ENCODE measurements around the gene DPP3. TPM values are rescaled to one million over a fixed set of nuclear protein-coding genes. Genes with fewer than 3 reads are reported as not detected.

DPP3 gene
- total and polyA plus RNA-seq, 4 donors = 10.9 to 41.0 (median 27.3) TPM

DNA sequence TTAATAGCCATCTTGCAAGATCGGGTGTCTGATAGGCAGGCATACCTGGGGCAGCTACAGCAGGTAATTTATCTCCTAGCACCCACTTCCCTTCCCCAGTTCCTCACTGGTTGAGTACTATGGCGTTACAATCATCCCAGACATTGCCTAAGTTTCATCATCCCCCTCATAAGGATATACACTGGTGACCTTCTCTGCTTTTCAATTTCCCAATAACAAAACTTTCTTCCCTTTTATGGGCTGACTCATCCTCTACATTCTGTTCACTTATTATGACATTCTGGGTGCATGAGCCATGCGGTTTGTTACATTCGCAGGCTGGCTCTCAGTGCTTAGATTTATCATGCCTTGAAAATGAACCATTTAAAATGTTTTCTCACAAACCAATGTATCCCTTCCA lies 36.6 kb upstream of the DPP3 start:
- TF ChIP-seq EGR1 (IDR thresholded peaks at IDR 0.05; ENCODE audit: low read depth in 2 of 2) (no peak), FOXA1 (IDR thresholded peaks at IDR 0.05) (no peak), RAD21 (IDR thresholded peaks at IDR 0.05) (no peak), HNF4A (conservative IDR thresholded peaks at IDR 0.05) (no peak), TAF1 (conservative IDR thresholded peaks at IDR 0.05) (no peak), NR2F2 (IDR thresholded peaks at IDR 0.05) (no peak), YY1 (IDR thresholded peaks at IDR 0.05) (no peak), HNF4G (IDR thresholded peaks at IDR 0.05) (no peak)
- TF ChIP-seq, protein P1, sequence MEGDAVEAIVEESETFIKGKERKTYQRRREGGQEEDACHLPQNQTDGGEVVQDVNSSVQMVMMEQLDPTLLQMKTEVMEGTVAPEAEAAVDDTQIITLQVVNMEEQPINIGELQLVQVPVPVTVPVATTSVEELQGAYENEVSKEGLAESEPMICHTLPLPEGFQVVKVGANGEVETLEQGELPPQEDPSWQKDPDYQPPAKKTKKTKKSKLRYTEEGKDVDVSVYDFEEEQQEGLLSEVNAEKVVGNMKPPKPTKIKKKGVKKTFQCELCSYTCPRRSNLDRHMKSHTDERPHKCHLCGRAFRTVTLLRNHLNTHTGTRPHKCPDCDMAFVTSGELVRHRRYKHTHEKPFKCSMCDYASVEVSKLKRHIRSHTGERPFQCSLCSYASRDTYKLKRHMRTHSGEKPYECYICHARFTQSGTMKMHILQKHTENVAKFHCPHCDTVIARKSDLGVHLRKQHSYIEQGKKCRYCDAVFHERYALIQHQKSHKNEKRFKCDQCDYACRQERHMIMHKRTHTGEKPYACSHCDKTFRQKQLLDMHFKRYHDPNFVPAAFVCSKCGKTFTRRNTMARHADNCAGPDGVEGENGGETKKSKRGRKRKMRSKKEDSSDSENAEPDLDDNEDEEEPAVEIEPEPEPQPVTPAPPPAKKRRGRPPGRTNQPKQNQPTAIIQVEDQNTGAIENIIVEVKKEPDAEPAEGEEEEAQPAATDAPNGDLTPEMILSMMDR (IDR thresholded peaks at IDR 0.05; ENCODE audit: low read depth, low read length, missing input control) = no peak
- TF ChIP-seq, protein P2, sequence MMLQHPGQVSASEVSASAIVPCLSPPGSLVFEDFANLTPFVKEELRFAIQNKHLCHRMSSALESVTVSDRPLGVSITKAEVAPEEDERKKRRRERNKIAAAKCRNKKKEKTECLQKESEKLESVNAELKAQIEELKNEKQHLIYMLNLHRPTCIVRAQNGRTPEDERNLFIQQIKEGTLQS (IDR thresholded peaks at IDR 0.05) = no peak
- peaks cover 0 to 4% (median 0%) of the 10 kb centered on the region in 4 donors for H3K9me3 ChIP-seq (ENCODE audit: control insufficient read depth in 4 of 4, low read length in 3 of 4)
- no peak overlapping the region for H3K27ac ChIP-seq (ENCODE audit: low read depth in 1 of 2, low read length in 2 of 2)
- DNase-seq (ENCODE audit: low spot score) = no peak
- H3K4me3 ChIP-seq (ENCODE audit: low read depth in 1 of 3, low read length in 3 of 3) = no peak overlapping the region
- no peaks in the 10 kb centered on the region for H3K4me1 ChIP-seq (ENCODE audit: control insufficient read depth in 4 of 4, insufficient read depth in 4 of 4, low read length in 3 of 4)
- WGBS = 77% methylated on average over 4 of the region's 4 CpGs
- no peaks in the 10 kb centered on the region for H3K36me3 ChIP-seq (ENCODE audit: control insufficient read depth in 4 of 4, insufficient read depth in 3 of 4, low read depth in 1 of 4, low read length in 3 of 4)
- peaks cover 0 to 3% (median 0%) of the 10 kb centered on the region in 4 donors for H3K27me3 ChIP-seq (ENCODE audit: control insufficient read depth in 4 of 4, insufficient read depth in 4 of 4, low read length in 3 of 4)
- no peak overlapping the region for H3K9ac ChIP-seq (ENCODE audit: low read depth in 1 of 2, low read length in 2 of 2)

DNA sequence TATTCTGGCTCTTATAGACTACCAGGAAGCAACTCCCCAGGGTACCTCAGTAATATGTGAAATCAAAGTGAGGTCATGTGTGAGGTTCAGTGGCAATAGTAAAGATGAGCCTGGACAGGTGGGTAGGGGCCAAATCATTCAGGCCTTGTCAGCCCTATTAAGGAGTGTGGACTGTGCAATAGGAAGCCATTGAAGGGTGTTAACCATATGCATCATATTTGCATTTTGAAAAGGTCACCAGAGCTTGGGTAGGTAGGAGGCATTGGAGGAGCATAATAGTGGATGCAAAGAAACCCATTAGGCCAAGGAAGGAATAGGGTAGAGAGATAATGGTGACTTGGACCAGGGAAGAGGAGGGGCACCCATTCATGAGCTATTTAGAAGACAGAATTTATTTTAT lies 33.2 kb upstream of the DPP3 start:
- Histone ChIP-seq H3K9ac (ENCODE audit: low read depth in 1 of 2, low read length in 2 of 2) (no peak overlapping the region), H3K36me3 (ENCODE audit: control insufficient read depth in 4 of 4, insufficient read depth in 3 of 4, low read depth in 1 of 4, low read length in 3 of 4) (no peaks in the 10 kb centered on the region), H3K4me3 (ENCODE audit: low read depth in 1 of 3, low read length in 3 of 3) (no peak overlapping the region), H3K9me3 (ENCODE audit: control insufficient read depth in 4 of 4, low read length in 3 of 4) (peaks cover 0 to 4% (median 0%) of the 10 kb centered on the region in 4 donors), H3K27ac (ENCODE audit: low read depth in 1 of 2, low read length in 2 of 2) (no peak overlapping the region), H3K27me3 (ENCODE audit: control insufficient read depth in 4 of 4, insufficient read depth in 4 of 4, low read length in 3 of 4) (peaks cover 0 to 3% (median 0%) of the 10 kb centered on the region in 4 donors), H3K4me1 (ENCODE audit: control insufficient read depth in 4 of 4, insufficient read depth in 4 of 4, low read length in 3 of 4) (no peaks in the 10 kb centered on the region)
- TF ChIP-seq JUND (IDR thresholded peaks at IDR 0.05) = no peak
- TF ChIP-seq, protein P3, sequence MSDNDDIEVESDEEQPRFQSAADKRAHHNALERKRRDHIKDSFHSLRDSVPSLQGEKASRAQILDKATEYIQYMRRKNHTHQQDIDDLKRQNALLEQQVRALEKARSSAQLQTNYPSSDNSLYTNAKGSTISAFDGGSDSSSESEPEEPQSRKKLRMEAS (IDR thresholded peaks at IDR 0.05) = no peak
- no peak for TF ChIP-seq TAF1 (conservative IDR thresholded peaks at IDR 0.05)
- no peak for TF ChIP-seq HNF4G (IDR thresholded peaks at IDR 0.05)
- TF ChIP-seq YY1 (IDR thresholded peaks at IDR 0.05) = no peak
- TF ChIP-seq FOXA1 (IDR thresholded peaks at IDR 0.05) = no peak
- no peak for DNase-seq (ENCODE audit: low spot score)

DNA sequence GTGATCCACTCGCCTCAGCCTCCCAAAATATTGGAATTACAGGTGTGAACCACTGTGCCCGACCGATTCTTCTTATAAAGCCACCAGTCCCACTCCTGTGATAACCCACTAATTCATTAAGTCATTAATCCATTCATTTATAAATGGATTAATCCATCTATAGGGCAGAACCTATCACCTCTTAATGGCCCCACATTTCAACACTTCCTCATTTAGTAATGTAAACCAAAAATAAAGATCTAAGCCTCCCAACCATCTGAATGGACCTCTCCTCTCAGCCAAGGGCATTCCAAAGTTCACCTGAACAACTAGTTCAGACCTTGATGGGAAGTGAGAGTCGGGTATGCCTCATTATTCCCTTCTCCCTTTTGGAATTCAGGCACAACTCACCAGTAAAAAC lies 31.7 kb upstream of the DPP3 start:
- no peak overlapping the region for H3K9ac ChIP-seq (ENCODE audit: low read depth in 1 of 2, low read length in 2 of 2)
- no peak overlapping the region for H3K27ac ChIP-seq (ENCODE audit: low read depth in 1 of 2, low read length in 2 of 2)
- DNase-seq (ENCODE audit: low spot score) = no peak
- peaks cover 0 to 2% (median 0%) of the 10 kb centered on the region in 4 donors for H3K27me3 ChIP-seq (ENCODE audit: control insufficient read depth in 4 of 4, insufficient read depth in 4 of 4, low read length in 3 of 4)
- H3K4me3 ChIP-seq (ENCODE audit: low read depth in 1 of 3, low read length in 3 of 3) = no peak overlapping the region
- WGBS = 73% methylated on average over 4 of the region's 4 CpGs
- no peaks in the 10 kb centered on the region for H3K9me3 ChIP-seq (ENCODE audit: control insufficient read depth in 4 of 4, low read length in 3 of 4)
- no peak for TF ChIP-seq GABPA (IDR thresholded peaks at IDR 0.05 in 1 of 2, conservative IDR thresholded peaks at IDR 0.05 in 1 of 2)
- no peak for TF ChIP-seq SP1 (IDR thresholded peaks at IDR 0.05)
- TF ChIP-seq, protein P2 (IDR thresholded peaks at IDR 0.05) = no peak
- TF ChIP-seq JUND (IDR thresholded peaks at IDR 0.05) = no peak
- no peak for TF ChIP-seq EGR1 (IDR thresholded peaks at IDR 0.05; ENCODE audit: low read depth in 2 of 2)
- TF ChIP-seq, protein P4, sequence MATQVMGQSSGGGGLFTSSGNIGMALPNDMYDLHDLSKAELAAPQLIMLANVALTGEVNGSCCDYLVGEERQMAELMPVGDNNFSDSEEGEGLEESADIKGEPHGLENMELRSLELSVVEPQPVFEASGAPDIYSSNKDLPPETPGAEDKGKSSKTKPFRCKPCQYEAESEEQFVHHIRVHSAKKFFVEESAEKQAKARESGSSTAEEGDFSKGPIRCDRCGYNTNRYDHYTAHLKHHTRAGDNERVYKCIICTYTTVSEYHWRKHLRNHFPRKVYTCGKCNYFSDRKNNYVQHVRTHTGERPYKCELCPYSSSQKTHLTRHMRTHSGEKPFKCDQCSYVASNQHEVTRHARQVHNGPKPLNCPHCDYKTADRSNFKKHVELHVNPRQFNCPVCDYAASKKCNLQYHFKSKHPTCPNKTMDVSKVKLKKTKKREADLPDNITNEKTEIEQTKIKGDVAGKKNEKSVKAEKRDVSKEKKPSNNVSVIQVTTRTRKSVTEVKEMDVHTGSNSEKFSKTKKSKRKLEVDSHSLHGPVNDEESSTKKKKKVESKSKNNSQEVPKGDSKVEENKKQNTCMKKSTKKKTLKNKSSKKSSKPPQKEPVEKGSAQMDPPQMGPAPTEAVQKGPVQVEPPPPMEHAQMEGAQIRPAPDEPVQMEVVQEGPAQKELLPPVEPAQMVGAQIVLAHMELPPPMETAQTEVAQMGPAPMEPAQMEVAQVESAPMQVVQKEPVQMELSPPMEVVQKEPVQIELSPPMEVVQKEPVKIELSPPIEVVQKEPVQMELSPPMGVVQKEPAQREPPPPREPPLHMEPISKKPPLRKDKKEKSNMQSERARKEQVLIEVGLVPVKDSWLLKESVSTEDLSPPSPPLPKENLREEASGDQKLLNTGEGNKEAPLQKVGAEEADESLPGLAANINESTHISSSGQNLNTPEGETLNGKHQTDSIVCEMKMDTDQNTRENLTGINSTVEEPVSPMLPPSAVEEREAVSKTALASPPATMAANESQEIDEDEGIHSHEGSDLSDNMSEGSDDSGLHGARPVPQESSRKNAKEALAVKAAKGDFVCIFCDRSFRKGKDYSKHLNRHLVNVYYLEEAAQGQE (IDR thresholded peaks at IDR 0.05) = no peak
- TF ChIP-seq, protein P1 (IDR thresholded peaks at IDR 0.05; ENCODE audit: low read depth, low read length, missing input control) = no peak
- no peak for TF ChIP-seq NR2F2 (IDR thresholded peaks at IDR 0.05)
- TF ChIP-seq TAF1 (conservative IDR thresholded peaks at IDR 0.05) = no peak
- no peak for TF ChIP-seq HNF4A (conservative IDR thresholded peaks at IDR 0.05)
- TF ChIP-seq FOXA2 (IDR thresholded peaks at IDR 0.05) = no peak
- no peak for TF ChIP-seq RXRA (IDR thresholded peaks at IDR 0.05)
- H3K36me3 ChIP-seq (ENCODE audit: control insufficient read depth in 4 of 4, insufficient read depth in 3 of 4, low read depth in 1 of 4, low read length in 3 of 4) = no peaks in the 10 kb centered on the region
- H3K4me1 ChIP-seq (ENCODE audit: control insufficient read depth in 4 of 4, insufficient read depth in 4 of 4, low read length in 3 of 4) = no peaks in the 10 kb centered on the region
